ENCODE data around the gene CRNKL1.

The CRNKL1 gene

GRCh38 chr20:20021835-20022234 is 30.4 kb downstream of the CRNKL1 start:
- H2AFZ ChIP-seq, result no peak overlapping the region
- TF ChIP-seq, protein P1, sequence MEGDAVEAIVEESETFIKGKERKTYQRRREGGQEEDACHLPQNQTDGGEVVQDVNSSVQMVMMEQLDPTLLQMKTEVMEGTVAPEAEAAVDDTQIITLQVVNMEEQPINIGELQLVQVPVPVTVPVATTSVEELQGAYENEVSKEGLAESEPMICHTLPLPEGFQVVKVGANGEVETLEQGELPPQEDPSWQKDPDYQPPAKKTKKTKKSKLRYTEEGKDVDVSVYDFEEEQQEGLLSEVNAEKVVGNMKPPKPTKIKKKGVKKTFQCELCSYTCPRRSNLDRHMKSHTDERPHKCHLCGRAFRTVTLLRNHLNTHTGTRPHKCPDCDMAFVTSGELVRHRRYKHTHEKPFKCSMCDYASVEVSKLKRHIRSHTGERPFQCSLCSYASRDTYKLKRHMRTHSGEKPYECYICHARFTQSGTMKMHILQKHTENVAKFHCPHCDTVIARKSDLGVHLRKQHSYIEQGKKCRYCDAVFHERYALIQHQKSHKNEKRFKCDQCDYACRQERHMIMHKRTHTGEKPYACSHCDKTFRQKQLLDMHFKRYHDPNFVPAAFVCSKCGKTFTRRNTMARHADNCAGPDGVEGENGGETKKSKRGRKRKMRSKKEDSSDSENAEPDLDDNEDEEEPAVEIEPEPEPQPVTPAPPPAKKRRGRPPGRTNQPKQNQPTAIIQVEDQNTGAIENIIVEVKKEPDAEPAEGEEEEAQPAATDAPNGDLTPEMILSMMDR (IDR thresholded peaks at IDR 0.05), result no peak
- peaks cover 42% of the 10 kb centered on the region for H3K79me2 ChIP-seq
- H3K27ac ChIP-seq, result no peak overlapping the region
- H3K4me2 ChIP-seq (ENCODE audit: low read length), result no peak overlapping the region
- H3K9ac ChIP-seq, result no peak overlapping the region
- peaks cover 10% of the 10 kb centered on the region for H3K4me1 ChIP-seq
- H3K4me3 ChIP-seq (ENCODE audit: low read depth, low read length), result no peak overlapping the region
- no peaks in the 10 kb centered on the region for H3K27me3 ChIP-seq (ENCODE audit: control insufficient read depth, insufficient read depth, low read length)
- no peaks in the 10 kb centered on the region for H3K9me3 ChIP-seq (ENCODE audit: control insufficient read depth, low read length)
- no peaks in the 10 kb centered on the region for H3K36me3 ChIP-seq (ENCODE audit: control insufficient read depth, insufficient read depth, low read length)

GRCh38 chr20:20020908-20021307 is 31.4 kb downstream of the CRNKL1 start:
- Histone ChIP-seq H2AFZ (no peak overlapping the region), H3K9ac (no peak overlapping the region), H3K79me2 (peaks cover 44% of the 10 kb centered on the region), H3K36me3 (ENCODE audit: control insufficient read depth, insufficient read depth, low read length) (no peaks in the 10 kb centered on the region), H3K27me3 (ENCODE audit: control insufficient read depth, insufficient read depth, low read length) (no peaks in the 10 kb centered on the region), H3K27ac (no peak overlapping the region), H3K9me3 (ENCODE audit: control insufficient read depth, low read length) (no peaks in the 10 kb centered on the region), H3K4me1 (peaks cover 10% of the 10 kb centered on the region), H3K4me2 (ENCODE audit: low read length) (no peak overlapping the region), H3K4me3 (ENCODE audit: low read depth, low read length) (no peak overlapping the region)
- TF ChIP-seq, protein P1 (IDR thresholded peaks at IDR 0.05), result no peak

GRCh38 chr20:20019123-20019522 is 33.1 kb downstream of the CRNKL1 start:
- Histone ChIP-seq H3K9me3 (ENCODE audit: control insufficient read depth, low read length) (no peaks in the 10 kb centered on the region), H3K27ac (no peak overlapping the region), H3K4me3 (ENCODE audit: low read depth, low read length) (no peak overlapping the region), H3K9ac (no peak overlapping the region), H3K27me3 (ENCODE audit: control insufficient read depth, insufficient read depth, low read length) (no peaks in the 10 kb centered on the region), H3K4me2 (ENCODE audit: low read length) (no peak overlapping the region), H2AFZ (no peak overlapping the region), H3K36me3 (ENCODE audit: control insufficient read depth, insufficient read depth, low read length) (no peaks in the 10 kb centered on the region), H3K79me2 (peaks cover 39% of the 10 kb centered on the region), H3K4me1 (peaks cover 10% of the 10 kb centered on the region)
- TF ChIP-seq, protein P1 (IDR thresholded peaks at IDR 0.05), result no peak

DNA sequence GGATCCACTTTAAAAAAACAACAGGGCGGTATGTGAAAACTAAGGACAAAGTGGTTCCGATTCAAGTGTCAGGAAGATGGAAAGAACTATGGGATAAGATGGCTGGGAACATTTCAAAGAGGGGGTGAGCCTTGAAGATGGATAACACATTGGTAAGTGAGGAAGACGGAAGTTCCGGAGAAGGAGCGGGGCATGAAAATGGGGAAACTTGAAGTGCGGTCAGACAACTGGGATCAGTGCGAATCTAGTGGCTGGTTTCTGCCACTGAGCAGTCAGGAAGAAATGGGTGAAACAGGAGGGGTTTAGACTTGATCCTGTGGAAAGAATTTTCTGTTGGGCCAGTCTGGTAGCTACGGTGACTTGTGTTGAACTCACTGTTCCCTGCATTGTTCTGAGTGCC is 33.9 kb downstream of the CRNKL1 start:
- peak overlapping the region; percentile 90 for H3K4me3 ChIP-seq (ENCODE audit: low read depth, low read length)
- H3K27ac ChIP-seq, result no peak overlapping the region
- H3K9ac ChIP-seq, result no peak overlapping the region
- peaks cover 10% of the 10 kb centered on the region for H3K4me1 ChIP-seq
- H3K9me3 ChIP-seq (ENCODE audit: control insufficient read depth, low read length), result no peaks in the 10 kb centered on the region
- H2AFZ ChIP-seq, result no peak overlapping the region
- H3K4me2 ChIP-seq (ENCODE audit: low read length), result peak overlapping the region; percentile 79
- TF ChIP-seq, protein P1 (IDR thresholded peaks at IDR 0.05), result no peak
- no peaks in the 10 kb centered on the region for H3K27me3 ChIP-seq (ENCODE audit: control insufficient read depth, insufficient read depth, low read length)
- no peaks in the 10 kb centered on the region for H3K36me3 ChIP-seq (ENCODE audit: control insufficient read depth, insufficient read depth, low read length)
- H3K79me2 ChIP-seq, result peaks cover 39% of the 10 kb centered on the region

DNA sequence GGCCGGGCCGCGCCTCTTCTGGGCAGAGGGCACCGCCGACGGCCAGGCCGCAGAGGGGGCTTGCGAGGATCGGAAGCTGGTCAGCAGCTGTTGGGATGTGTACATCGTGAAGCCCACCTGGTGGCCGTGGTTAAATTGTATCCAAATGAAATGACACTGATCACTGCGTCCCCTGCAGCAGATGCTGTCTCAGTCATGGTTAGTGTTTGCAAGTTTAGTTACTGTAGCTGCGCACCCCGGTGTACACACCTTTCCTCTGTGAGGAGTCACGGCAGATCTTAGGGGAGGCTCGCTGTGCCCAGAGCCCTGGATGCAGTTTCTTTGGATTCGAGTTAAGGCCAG is 34.5 kb downstream of the CRNKL1 start:
- Histone ChIP-seq H3K36me3 (ENCODE audit: control insufficient read depth, insufficient read depth, low read length) (no peaks in the 10 kb centered on the region), H3K4me1 (peaks cover 10% of the 10 kb centered on the region), H3K9ac (peak overlapping the region; percentile 79), H3K79me2 (peaks cover 39% of the 10 kb centered on the region), H3K27ac (peak overlapping the region; percentile 69), H3K4me3 (ENCODE audit: low read depth, low read length) (peak overlapping the region; percentile 90), H3K9me3 (ENCODE audit: control insufficient read depth, low read length) (no peaks in the 10 kb centered on the region), H3K4me2 (ENCODE audit: low read length) (peak overlapping the region; percentile 79), H3K27me3 (ENCODE audit: control insufficient read depth, insufficient read depth, low read length) (no peaks in the 10 kb centered on the region), H2AFZ (peak overlapping the region; percentile 99)
- TF ChIP-seq, protein P1 (IDR thresholded peaks at IDR 0.05), result no peak
